ENCODE results near the gene AACS. TPM values are rescaled to one million over a fixed set of nuclear protein-coding genes. Genes with fewer than 3 reads are reported as not detected.
"Not testable (repeated sequence)": the region's sequence is repeated elsewhere in the genome, so short reads cannot be mapped to it uniquely, and the experiment has no call there.

The AACS gene
- total and polyA plus RNA-seq, 3 experiments from 2014 or later, result 11.8 to 16.7 (median 16.1) TPM

GRCh38 chr12:125111403-125111802 lies 46.2 kb downstream of the AACS start:
- H3K9me3 Mint-ChIP-seq, result no peaks in the 10 kb centered on the region
- H3K36me3 Mint-ChIP-seq, result peaks cover 19 to 67% (median 29%) of the 10 kb centered on the region in 3 donors
- H3K4me3 Mint-ChIP-seq, result no peak overlapping the region
- no peak overlapping the region for H3K27ac Mint-ChIP-seq
- DNase-seq, result no peak
- ChIA-PET POLR2A (no interaction called here), CTCF (no interaction called here)
- H3K9me3 ChIP-seq (ENCODE audit: low read length), result no peaks in the 10 kb centered on the region
- no peak overlapping the region for H3K4me3 ChIP-seq (ENCODE audit: low read length)
- H3K4me1 Mint-ChIP-seq, result no peaks in the 10 kb centered on the region
- H3K27me3 Mint-ChIP-seq, result peaks cover 0 to 1% of the 10 kb centered on the region in 2 donors
- no peaks in the 10 kb centered on the region for H3K36me3 ChIP-seq (ENCODE audit: insufficient read depth, low read length)
- H3K4me1 ChIP-seq (ENCODE audit: insufficient read depth, low read length), result no peaks in the 10 kb centered on the region
- H3K27me3 ChIP-seq (ENCODE audit: insufficient read depth, low read length, poor library complexity, severe bottlenecking), result no peaks in the 10 kb centered on the region
- H3K27ac ChIP-seq (ENCODE audit: low read depth, low read length), result no peak overlapping the region

GRCh38 chr12:125112614-125113013 lies 47.4 kb downstream of the AACS start:
- POLR2A ChIA-PET, result interaction anchor here (0.6 kb wide), 1 partner anchor 35 kb away, joined by 5 read pairs; no protein-coding TSS in a partner anchor
- H3K27ac ChIP-seq (ENCODE audit: low read depth, low read length); H3K27me3 ChIP-seq (ENCODE audit: insufficient read depth, low read length, poor library complexity, severe bottlenecking); H3K36me3 ChIP-seq (ENCODE audit: insufficient read depth, low read length); CTCF ChIA-PET; H3K4me1 Mint-ChIP-seq; H3K9me3 Mint-ChIP-seq; H3K9me3 ChIP-seq (ENCODE audit: low read length); H3K4me1 ChIP-seq (ENCODE audit: insufficient read depth, low read length); H3K4me3 Mint-ChIP-seq; H3K4me3 ChIP-seq (ENCODE audit: low read length); H3K27me3 Mint-ChIP-seq; DNase-seq: not testable (repeated sequence)
- H3K27ac Mint-ChIP-seq, result peak overlapping the region in 1 of 8 donors; percentile 24
- peaks cover 19 to 57% (median 23%) of the 10 kb centered on the region in 3 donors for H3K36me3 Mint-ChIP-seq

GRCh38 chr12:125113263-125113662 lies 48.0 kb downstream of the AACS start:
- POLR2A ChIA-PET, result interaction anchor here (0.6 kb wide), 1 partner anchor 36 kb away, joined by 5 read pairs; no protein-coding TSS in a partner anchor
- Histone ChIP-seq H3K4me1 (ENCODE audit: insufficient read depth, low read length) (no peaks in the 10 kb centered on the region), H3K27me3 (ENCODE audit: insufficient read depth, low read length, poor library complexity, severe bottlenecking) (no peaks in the 10 kb centered on the region), H3K4me3 (ENCODE audit: low read length) (no peak overlapping the region), H3K27ac (ENCODE audit: low read depth, low read length) (no peak overlapping the region), H3K9me3 (ENCODE audit: low read length) (no peaks in the 10 kb centered on the region), H3K36me3 (ENCODE audit: insufficient read depth, low read length) (no peaks in the 10 kb centered on the region)
- CTCF ChIA-PET, result no interaction called here
- Mint-ChIP-seq H3K4me3 (no peak overlapping the region), H3K36me3 (peaks cover 19 to 58% (median 23%) of the 10 kb centered on the region in 3 donors), H3K27ac (no peak overlapping the region), H3K27me3 (peaks cover 0 to 1% of the 10 kb centered on the region in 2 donors), H3K9me3 (no peaks in the 10 kb centered on the region), H3K4me1 (no peaks in the 10 kb centered on the region)
- DNase-seq, result no peak

- H3K27me3 Mint-ChIP-seq, result peaks cover 0 to 3% of the 10 kb centered on the region in 2 donors
- no peaks in the 10 kb centered on the region for H3K4me1 Mint-ChIP-seq
- H3K4me3 Mint-ChIP-seq, result no peak overlapping the region
- H3K4me3 ChIP-seq (ENCODE audit: low read length), result no peak overlapping the region
- no peaks in the 10 kb centered on the region for H3K9me3 ChIP-seq (ENCODE audit: low read length)
- no peaks in the 10 kb centered on the region for H3K27me3 ChIP-seq (ENCODE audit: insufficient read depth, low read length, poor library complexity, severe bottlenecking)
- no peak overlapping the region for H3K27ac ChIP-seq (ENCODE audit: low read depth, low read length)
- ChIA-PET CTCF (no interaction called here), POLR2A (no interaction called here)
- no peak for DNase-seq
- H3K36me3 ChIP-seq (ENCODE audit: insufficient read depth, low read length), result no peaks in the 10 kb centered on the region
- no peaks in the 10 kb centered on the region for H3K4me1 ChIP-seq (ENCODE audit: insufficient read depth, low read length)
- peak overlapping the region in 1 of 8 donors; percentile 90 for H3K27ac Mint-ChIP-seq
- no peaks in the 10 kb centered on the region for H3K9me3 Mint-ChIP-seq
- H3K36me3 Mint-ChIP-seq, result peaks cover 19 to 60% (median 23%) of the 10 kb centered on the region in 3 donors
These were observed 48.6 kb downstream of the AACS start for GRCh38 chr12:125113789-125114188.

DNA sequence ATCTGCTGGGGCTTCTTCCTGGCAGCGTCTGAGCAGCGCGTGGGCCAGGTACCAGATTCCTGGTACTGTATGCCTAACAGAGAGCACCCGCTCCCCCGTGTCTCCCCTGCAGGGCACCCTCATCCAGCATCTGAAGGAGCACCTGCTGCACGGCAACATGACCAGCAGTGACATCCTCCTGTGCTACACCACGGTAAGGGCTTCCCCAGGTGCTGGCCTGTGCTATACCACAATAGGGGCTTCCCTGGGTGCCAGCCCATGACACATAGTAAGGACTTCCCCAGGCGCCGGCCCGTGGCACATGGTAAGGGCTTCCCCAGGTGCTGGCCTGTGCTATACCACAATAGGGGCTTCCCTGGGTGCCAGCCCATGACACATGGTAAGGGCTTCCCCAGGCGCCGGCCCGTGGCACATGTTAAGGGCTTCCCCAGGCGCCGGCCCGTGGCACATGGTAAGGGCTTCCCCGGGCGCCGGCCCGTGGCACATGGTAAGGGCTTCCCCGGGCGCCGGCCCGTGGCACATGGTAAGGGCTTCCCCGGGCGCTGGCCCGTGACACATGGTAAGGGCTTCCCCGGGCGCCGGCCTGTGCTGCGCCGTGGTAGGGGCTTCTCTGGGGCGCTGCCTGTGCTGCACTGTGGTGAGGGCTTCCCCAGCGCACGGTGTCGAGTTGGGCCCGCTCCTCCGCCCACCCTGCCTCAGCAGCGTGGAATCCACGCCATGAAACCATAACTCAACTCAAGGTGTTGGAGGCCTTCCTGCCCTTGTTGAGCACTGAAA lies 49.3 kb downstream of the AACS start:
- Histone ChIP-seq H3K9me3 (ENCODE audit: low read length) (no peaks in the 10 kb centered on the region), H3K4me3 (ENCODE audit: low read length) (no peak overlapping the region), H3K27ac (ENCODE audit: low read depth, low read length) (no peak overlapping the region), H3K27me3 (ENCODE audit: insufficient read depth, low read length, poor library complexity, severe bottlenecking) (no peaks in the 10 kb centered on the region), H3K36me3 (ENCODE audit: insufficient read depth, low read length) (no peaks in the 10 kb centered on the region), H3K4me1 (ENCODE audit: insufficient read depth, low read length) (no peaks in the 10 kb centered on the region)
- POLR2A ChIA-PET, result no interaction called here
- DNase-seq, result no peak
- Mint-ChIP-seq H3K27ac (no peak overlapping the region), H3K4me3 (no peak overlapping the region), H3K27me3 (peaks cover 0 to 3% of the 10 kb centered on the region in 2 donors), H3K4me1 (no peaks in the 10 kb centered on the region), H3K36me3 (peaks cover 19 to 61% (median 20%) of the 10 kb centered on the region in 3 donors), H3K9me3 (no peaks in the 10 kb centered on the region)
- CTCF ChIA-PET, result no interaction called here

DNA sequence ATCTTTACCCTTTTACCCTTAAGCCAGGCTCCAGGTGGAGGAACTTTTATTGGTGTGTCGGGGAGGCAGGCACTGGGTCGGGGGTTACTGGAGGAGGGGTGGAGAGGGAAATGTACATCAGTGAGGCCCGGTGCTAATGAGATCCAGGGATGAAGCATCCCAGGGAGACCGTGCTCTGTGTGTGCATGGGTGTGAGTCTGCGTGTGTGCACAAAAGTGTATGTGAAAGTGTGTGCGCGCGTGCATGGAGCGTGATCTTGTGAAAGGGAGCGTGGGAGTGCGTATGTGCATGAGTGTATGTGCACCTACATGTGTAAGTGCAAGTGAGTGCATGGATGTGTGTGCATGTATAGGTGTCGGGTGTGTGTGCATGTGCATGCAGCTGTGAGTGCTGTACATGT lies 55.3 kb downstream of the AACS start:
- CTCF ChIA-PET, result no interaction called here
- POLR2A ChIA-PET, result no interaction called here
- H3K4me3 ChIP-seq (ENCODE audit: low read length), result no peak overlapping the region
- no peak overlapping the region for H3K27ac Mint-ChIP-seq
- no peak for DNase-seq
- H3K4me1 ChIP-seq (ENCODE audit: insufficient read depth, low read length), result no peaks in the 10 kb centered on the region
- no peaks in the 10 kb centered on the region for H3K9me3 Mint-ChIP-seq
- no peak overlapping the region for H3K4me3 Mint-ChIP-seq
- no peaks in the 10 kb centered on the region for H3K4me1 Mint-ChIP-seq
- no peak overlapping the region for H3K27ac ChIP-seq (ENCODE audit: low read depth, low read length)
- H3K27me3 Mint-ChIP-seq, result peaks cover 0 to 1% of the 10 kb centered on the region in 2 donors
- no peaks in the 10 kb centered on the region for H3K9me3 ChIP-seq (ENCODE audit: low read length)
- H3K27me3 ChIP-seq (ENCODE audit: insufficient read depth, low read length, poor library complexity, severe bottlenecking), result no peaks in the 10 kb centered on the region
- peaks cover 2 to 46% (median 7%) of the 10 kb centered on the region in 3 donors for H3K36me3 Mint-ChIP-seq
- H3K36me3 ChIP-seq (ENCODE audit: insufficient read depth, low read length), result no peaks in the 10 kb centered on the region

GRCh38 chr12:125121106-125121505 lies 55.9 kb downstream of the AACS start:
- no peak overlapping the region for H3K27ac Mint-ChIP-seq
- no peaks in the 10 kb centered on the region for H3K9me3 Mint-ChIP-seq
- no peak overlapping the region for H3K4me3 Mint-ChIP-seq
- H3K4me1 Mint-ChIP-seq, result no peaks in the 10 kb centered on the region
- POLR2A ChIA-PET, result no interaction called here
- H3K4me1 ChIP-seq (ENCODE audit: insufficient read depth, low read length), result no peaks in the 10 kb centered on the region
- DNase-seq, result no peak
- no peak overlapping the region for H3K27ac ChIP-seq (ENCODE audit: low read depth, low read length)
- H3K27me3 Mint-ChIP-seq, result peaks cover 0 to 1% of the 10 kb centered on the region in 2 donors
- peaks cover 2 to 45% (median 7%) of the 10 kb centered on the region in 3 donors for H3K36me3 Mint-ChIP-seq
- H3K27me3 ChIP-seq (ENCODE audit: insufficient read depth, low read length, poor library complexity, severe bottlenecking), result no peaks in the 10 kb centered on the region
- H3K36me3 ChIP-seq (ENCODE audit: insufficient read depth, low read length), result no peaks in the 10 kb centered on the region
- H3K9me3 ChIP-seq (ENCODE audit: low read length), result no peaks in the 10 kb centered on the region
- no peak overlapping the region for H3K4me3 ChIP-seq (ENCODE audit: low read length)
- CTCF ChIA-PET, result no interaction called here

- H3K9me3 ChIP-seq (ENCODE audit: low read length), result no peaks in the 10 kb centered on the region
- ChIA-PET CTCF (no interaction called here), POLR2A (no interaction called here)
- Mint-ChIP-seq H3K4me1 (no peaks in the 10 kb centered on the region), H3K27me3 (peaks cover 0 to 1% of the 10 kb centered on the region in 2 donors), H3K27ac (no peak overlapping the region), H3K9me3 (no peaks in the 10 kb centered on the region), H3K36me3 (peaks cover 2 to 47% (median 7%) of the 10 kb centered on the region in 3 donors), H3K4me3 (no peak overlapping the region)
- no peak overlapping the region for H3K27ac ChIP-seq (ENCODE audit: low read depth, low read length)
- no peaks in the 10 kb centered on the region for H3K27me3 ChIP-seq (ENCODE audit: insufficient read depth, low read length, poor library complexity, severe bottlenecking)
- no peak overlapping the region for H3K4me3 ChIP-seq (ENCODE audit: low read length)
- DNase-seq, result no peak
- no peaks in the 10 kb centered on the region for H3K4me1 ChIP-seq (ENCODE audit: insufficient read depth, low read length)
- no peaks in the 10 kb centered on the region for H3K36me3 ChIP-seq (ENCODE audit: insufficient read depth, low read length)
These were observed 57.4 kb downstream of the AACS start for GRCh38 chr12:125122668-125123067.

Data from CD8-positive, alpha-beta memory T cell (primary cell).